H9 (cell line): Measurements from ENCODE around the gene VEGFB. TPM values are rescaled to one million over a fixed set of nuclear protein-coding genes. Genes with fewer than 3 reads are reported as not detected.

Source experiments
- DNase-seq: peaks from one replicate; pipeline ENCODE4 v3.0.0-alpha.2; 2017
- H2AFZ ChIP-seq: one replicate; pipeline ENCODE4 v1.6.1; 2013; ENCODE audit warnings: mild to moderate bottlenecking, low read length, control low read depth, moderate library complexity
- H2AK5ac ChIP-seq: 2 replicates; pipeline ENCODE4 v1.6.1; 2013; ENCODE audit warnings: low read length, control low read depth, mixed read lengths; ENCODE audit not compliant: insufficient read length
- H2BK120ac ChIP-seq: one replicate; pipeline ENCODE4 v1.6.1; 2013; ENCODE audit warnings: low read depth, mild to moderate bottlenecking, low read length, control low read depth, inconsistent platforms; ENCODE audit not compliant: poor library complexity, severe bottlenecking
- H2BK12ac ChIP-seq: 2 replicates; pipeline ENCODE4 v1.6.1; 2013; ENCODE audit warnings: low read length, control low read depth, mixed read lengths, low read depth; ENCODE audit not compliant: insufficient read length
- H2BK15ac ChIP-seq: 2 replicates; pipeline ENCODE4 v1.6.1; 2013; ENCODE audit warnings: low read depth, low read length, control low read depth
- H2BK20ac ChIP-seq: one replicate; pipeline ENCODE4 v1.6.1; 2013; ENCODE audit warnings: low read depth, mild to moderate bottlenecking, low read length, control low read depth, inconsistent platforms; ENCODE audit not compliant: poor library complexity, severe bottlenecking
- H2BK5ac ChIP-seq: 2 replicates; pipeline ENCODE4 v1.6.1; 2013; ENCODE audit warnings: low read length, control low read depth, mixed read lengths; ENCODE audit not compliant: insufficient read length
- H3K14ac ChIP-seq: 2 replicates; pipeline ENCODE4 v1.6.1; 2013; ENCODE audit warnings: low read length, control low read depth; ENCODE audit not compliant: insufficient read depth
- H3K18ac ChIP-seq: 2 replicates; pipeline ENCODE4 v1.6.1; 2013; ENCODE audit warnings: low read depth, mild to moderate bottlenecking, mixed read lengths, low read length, control low read depth; ENCODE audit not compliant: insufficient read length
- H3K23ac ChIP-seq: 2 replicates; pipeline ENCODE4 v1.6.1; 2013; ENCODE audit warnings: low read length, control low read depth, mixed read lengths, low read depth; ENCODE audit not compliant: insufficient read length
- H3K23me2 ChIP-seq: 2 replicates; pipeline ENCODE4 v1.6.1; 2013; ENCODE audit warnings: low read depth, mild to moderate bottlenecking, mixed read lengths, low read length, control low read depth; ENCODE audit not compliant: insufficient read length, poor library complexity, severe bottlenecking
- H3K27ac ChIP-seq: 2 replicates; pipeline ENCODE4 v1.5.1; 2013; ENCODE audit warnings: low read length, control low read depth, mixed read lengths, low read depth; ENCODE audit not compliant: insufficient read length
- H3K27me3 ChIP-seq: 2 replicates; pipeline ENCODE4 v1.6.1; 2013; ENCODE audit warnings: low read length, control low read depth, inconsistent platforms; ENCODE audit not compliant: insufficient read depth
- H3K4ac ChIP-seq: 2 replicates; pipeline ENCODE4 v1.6.1; 2013; ENCODE audit warnings: low read depth, mild to moderate bottlenecking, control low read depth, inconsistent platforms, low read length, moderate library complexity
- H3K4me1 ChIP-seq: 2 replicates; pipeline ENCODE4 v1.6.1; 2013; ENCODE audit warnings: low read length, control low read depth, inconsistent platforms; ENCODE audit not compliant: insufficient read depth
- H3K4me2 ChIP-seq: 2 replicates; pipeline ENCODE4 v1.6.1; 2013; ENCODE audit warnings: low read length, control low read depth, mixed read lengths; ENCODE audit not compliant: insufficient read length, insufficient read depth
- H3K56ac ChIP-seq: 2 replicates; pipeline ENCODE4 v1.6.1; 2013; ENCODE audit warnings: low read depth, mild to moderate bottlenecking, mixed read lengths, low read length, control low read depth; ENCODE audit not compliant: insufficient read length
- H3K79me1 ChIP-seq: 2 replicates; pipeline ENCODE4 v1.6.1; 2013; ENCODE audit warnings: low read depth, mild to moderate bottlenecking, moderate library complexity, low read length, control low read depth, inconsistent platforms; ENCODE audit not compliant: insufficient read depth, poor library complexity, severe bottlenecking
- H3K79me2 ChIP-seq: 2 replicates; pipeline ENCODE4 v1.6.1; 2013; ENCODE audit warnings: low read length, control low read depth, inconsistent platforms; ENCODE audit not compliant: insufficient read depth
- H3K9ac ChIP-seq: 2 replicates; pipeline ENCODE4 v1.6.1; 2013; ENCODE audit warnings: low read length, control low read depth, mixed read lengths; ENCODE audit not compliant: insufficient read length; ENCODE audit errors: extremely low read depth
- H3K9me3 ChIP-seq: one replicate; pipeline ENCODE4 v1.6.1; 2013; ENCODE audit warnings: low read depth, low read length, inconsistent platforms; ENCODE audit not compliant: control insufficient read depth
- H3T11ph ChIP-seq: one replicate; pipeline ENCODE4 v1.6.1; 2013; ENCODE audit warnings: mild to moderate bottlenecking, low read length, control low read depth, inconsistent platforms
- H4K20me1 ChIP-seq: one replicate; pipeline ENCODE4 v1.6.1; 2013; ENCODE audit not compliant: control insufficient read depth, insufficient read length, insufficient read depth
- H4K5ac ChIP-seq: 2 replicates; pipeline ENCODE4 v1.6.1; 2013; ENCODE audit warnings: low read depth, mild to moderate bottlenecking, mixed read lengths, low read length, control low read depth; ENCODE audit not compliant: insufficient read length
- H4K8ac ChIP-seq: replicated peaks from 2 replicates; pipeline ENCODE4 v1.6.1; 2013; ENCODE audit warnings: low read length, control low read depth, mixed read lengths, low read depth; ENCODE audit not compliant: insufficient read length
- H4K91ac ChIP-seq: 2 replicates; pipeline ENCODE4 v1.6.1; 2013; ENCODE audit warnings: low read depth, mild to moderate bottlenecking, moderate library complexity, mixed read lengths, low read length, control low read depth; ENCODE audit not compliant: insufficient read length
- H3K27ac Mint-ChIP-seq, 3 experiments: 2 replicates in 2 of 3; 3 replicates in 1 of 3; pipeline ENCODE4 v1.8.0; 2020 to 2021; ENCODE audit warnings: mixed read lengths in 3 of 3, mild to moderate bottlenecking in 1 of 3, moderate library complexity in 1 of 3
- H3K27me3 Mint-ChIP-seq: 2 replicates; pipeline ENCODE4 v1.8.0; 2021; ENCODE audit warnings: low read depth, mild to moderate bottlenecking, moderate library complexity, mixed read lengths
- H3K36me3 Mint-ChIP-seq, 3 experiments: 2 replicates in 2 of 3; 3 replicates in 1 of 3; pipeline ENCODE4 v1.8.0; 2020 to 2021; ENCODE audit warnings: low read depth in 3 of 3, mixed read lengths in 3 of 3; ENCODE audit not compliant: insufficient read depth in 1 of 3
- H3K4me1 Mint-ChIP-seq, 2 experiments: 2 replicates each; pipeline ENCODE4 v1.8.0; 2020; ENCODE audit warnings: mixed read lengths in 2 of 2
- H3K4me3 Mint-ChIP-seq, 2 experiments: 2 replicates in 1 of 2; 3 replicates in 1 of 2; pipeline ENCODE4 v1.8.0; 2020 to 2021; ENCODE audit warnings: mild to moderate bottlenecking in 2 of 2, mixed read lengths in 2 of 2, moderate library complexity in 1 of 2
- H3K9me3 Mint-ChIP-seq, 2 experiments: 2 replicates in 1 of 2; 3 replicates in 1 of 2; pipeline ENCODE4 v1.8.0; 2020; ENCODE audit warnings: mild to moderate bottlenecking in 2 of 2, mixed read lengths in 2 of 2, moderate library complexity in 1 of 2
- WGBS: extraction: QIAGEN DNeasy Blood & Tissue Kit; methylation state at CpG from one replicate; pipeline ENCODE4 v1.1.7; 2013; ENCODE audit warnings: missing lambda C conversion rate, low lambda C conversion rate, mixed read lengths; ENCODE audit not compliant: insufficient read length; ENCODE audit errors: extremely low coverage; 5-methylcytosine and 5-hydroxymethylcytosine counted together
- total RNA-seq: library from RNA; stranded (reverse); gene quantifications from 2 replicates; pipeline ENCODE4 v1.2.1, GENCODE V29; 2021
- TF ChIP-seq, protein P1 (sequence below): fragments of 200-600 bp; sonication (generic); conservative IDR thresholded peaks from 3 replicates; pipeline ENCODE4 v1.8.0; 2021; ENCODE audit warnings: antibody characterized with exemption, mild to moderate bottlenecking

The VEGFB gene
- total RNA-seq, 1 experiment from 2014 or later = 57.7 TPM

GRCh38 chr11:64232967-64233315 is 1.4 kb upstream of the VEGFB start:
- Histone ChIP-seq H3K27me3 (no peaks in the 10 kb centered on the region; the same call in 1 of the 2 replicates), H4K91ac (no peak overlapping the region), H4K5ac (no peak overlapping the region), H3K79me1 (no peaks in the 10 kb centered on the region), H3T11ph (no peak overlapping the region), H2BK12ac (no peak overlapping the region), H2AFZ (no peak overlapping the region), H2BK120ac (no peak overlapping the region), H4K20me1 (no peaks in the 10 kb centered on the region), H3K27ac (no peak overlapping the region), H3K4me2 (no peak overlapping the region), H2BK5ac (no peak overlapping the region), H3K18ac (no peak overlapping the region), H3K9me3 (no peaks in the 10 kb centered on the region), H2BK20ac (no peak overlapping the region), H3K23me2 (peaks cover 21% of the 10 kb centered on the region), H3K79me2 (no peaks in the 10 kb centered on the region), H3K9ac (no peak overlapping the region), H2BK15ac (no peak overlapping the region), H3K14ac (no peak overlapping the region), H3K23ac (no peak overlapping the region), H3K4me1 (0 out of 2 replicates have a peak, but pooled peaks cover 3% of the 10 kb centered on the region), H3K56ac (no peak overlapping the region), H2AK5ac (no peak overlapping the region), H3K4ac (no peak overlapping the region), H4K8ac (no peak overlapping the region)
- Mint-ChIP-seq H3K9me3 (no peaks in the 10 kb centered on the region), H3K36me3 (peaks cover 3 to 13% (median 5%) of the 10 kb centered on the region in 3 experiments; a peak in 4 of 7 replicates), H3K4me1 (peaks cover 18 to 29% of the 10 kb centered on the region in 2 experiments), H3K4me3 (peak overlapping the region; percentile 67 to 81; a peak in 3 of 5 replicates), H3K27ac (no peak overlapping the region), H3K27me3 (peaks cover 20% of the 10 kb centered on the region)
- DNase-seq = no peak
- TF ChIP-seq, protein P1, sequence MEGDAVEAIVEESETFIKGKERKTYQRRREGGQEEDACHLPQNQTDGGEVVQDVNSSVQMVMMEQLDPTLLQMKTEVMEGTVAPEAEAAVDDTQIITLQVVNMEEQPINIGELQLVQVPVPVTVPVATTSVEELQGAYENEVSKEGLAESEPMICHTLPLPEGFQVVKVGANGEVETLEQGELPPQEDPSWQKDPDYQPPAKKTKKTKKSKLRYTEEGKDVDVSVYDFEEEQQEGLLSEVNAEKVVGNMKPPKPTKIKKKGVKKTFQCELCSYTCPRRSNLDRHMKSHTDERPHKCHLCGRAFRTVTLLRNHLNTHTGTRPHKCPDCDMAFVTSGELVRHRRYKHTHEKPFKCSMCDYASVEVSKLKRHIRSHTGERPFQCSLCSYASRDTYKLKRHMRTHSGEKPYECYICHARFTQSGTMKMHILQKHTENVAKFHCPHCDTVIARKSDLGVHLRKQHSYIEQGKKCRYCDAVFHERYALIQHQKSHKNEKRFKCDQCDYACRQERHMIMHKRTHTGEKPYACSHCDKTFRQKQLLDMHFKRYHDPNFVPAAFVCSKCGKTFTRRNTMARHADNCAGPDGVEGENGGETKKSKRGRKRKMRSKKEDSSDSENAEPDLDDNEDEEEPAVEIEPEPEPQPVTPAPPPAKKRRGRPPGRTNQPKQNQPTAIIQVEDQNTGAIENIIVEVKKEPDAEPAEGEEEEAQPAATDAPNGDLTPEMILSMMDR = no peak
- WGBS = no CpG with 5 or more reads among the region's 8 CpGs
